Gastroesophageal sphincter (tissue), 4 donors: Measurements from ENCODE around the gene KIRREL2. TPM values are rescaled to one million over a fixed set of nuclear protein-coding genes. Genes with fewer than 3 reads are reported as not detected.

ENCODE experiments used
- ATAC-seq: fragments of 150-250 bp; one replicate; pipeline ENCODE4 v1.9.1; 2016; ENCODE audit warnings: mild to moderate bottlenecking, moderate library complexity
- H3K27ac ChIP-seq, 4 donors: fragments of 200-600 bp; sonication (generic) in 3 of 4; 1 replicate in 3 of 4; 2 replicates in 1 of 4; pipeline ENCODE4 v1.5.1; 2016 to 2019
- H3K27me3 ChIP-seq: fragments of 200-600 bp; sonication (generic); one replicate; pipeline ENCODE4 v1.5.1; 2019
- H3K36me3 ChIP-seq, 2 donors: fragments of 200-600 bp; sonication (generic); one replicate each; pipeline ENCODE4 v1.5.1; 2019; ENCODE audit warnings: control low read depth in 1 of 2
- H3K4me1 ChIP-seq, 3 donors: fragments of 200-600 bp; sonication (generic); 1 replicate in 2 of 3; 2 replicates in 1 of 3; pipeline ENCODE4 v1.5.1; 2016 to 2019; ENCODE audit warnings: control low read depth in 2 of 3
- H3K4me3 ChIP-seq, 2 donors: fragments of 200-600 bp; sonication (generic); one replicate each; pipeline ENCODE4 v1.5.1; 2019; ENCODE audit warnings: mild to moderate bottlenecking in 1 of 2, moderate library complexity in 1 of 2
- H3K9me3 ChIP-seq, 3 donors: fragments of 200-600 bp; sonication (generic); one replicate each; pipeline ENCODE4 v1.5.1; 2017 to 2019; ENCODE audit warnings: control low read depth in 2 of 3
- EP300 ChIP-seq: sonication (generic); formaldehyde crosslinking; IDR thresholded peaks from one replicate; pipeline ENCODE4 v1.6.1; 2017; ENCODE audit warnings: antibody characterized with exemption, mild to moderate bottlenecking
- POLR2A ChIP-seq, 2 donors: fragments of 450-650 bp; IDR thresholded peaks; one replicate each; pipeline ENCODE4 v1.6.1; 2017; ENCODE audit warnings: antibody characterized with exemption in 2 of 2, mild to moderate bottlenecking in 2 of 2, moderate library complexity in 1 of 2
- POLR2AphosphoS5 ChIP-seq: sonication (generic); formaldehyde crosslinking; IDR thresholded peaks from one replicate; pipeline ENCODE4 v1.6.1; 2017; ENCODE audit warnings: antibody characterized with exemption
- WGBS, 2 donors: methylation state at CpG; one replicate each; pipeline ENCODE4 v1.1.5; 2018; ENCODE audit warnings: low coverage in 1 of 2; 5-methylcytosine and 5-hydroxymethylcytosine counted together
- total RNA-seq, 4 donors: library from RNA; depleted of rRNA; stranded (reverse); fragments of >200 nt; gene quantifications; one replicate each; pipeline ENCODE4 v1.1.0, GENCODE V29; 2016
- TF ChIP-seq, protein P1 (sequence below), 4 experiments: fragments of 200-600 bp in 2 of 4; fragments of 450-650 bp in 2 of 4; sonication (generic) in 1 of 4; IDR thresholded peaks; one replicate each; pipeline ENCODE4 v1.5.1; 2017 to 2019; ENCODE audit warnings: antibody characterized with exemption in 4 of 4, mild to moderate bottlenecking in 2 of 4, moderate library complexity in 2 of 4

Gene KIRREL2
- total RNA-seq, 4 donors from 2014 or later: not detected

GRCh38 chr19:35904311-35905068, 47.8 kb downstream of the KIRREL2 start:
- Histone ChIP-seq H3K4me1 (peaks cover 0 to 44% (median 15%) of the 10 kb centered on the region in 3 donors), H3K4me3 (no peak overlapping the region), H3K36me3 (no peaks in the 10 kb centered on the region), H3K27ac (peak overlapping the region in 3 of 4 donors; percentile 90 to 97 (median 93)), H3K27me3 (no peaks in the 10 kb centered on the region), H3K9me3 (no peaks in the 10 kb centered on the region)
- ATAC-seq: no peak
- no peak for TF ChIP-seq POLR2AphosphoS5
- TF ChIP-seq, protein P1, sequence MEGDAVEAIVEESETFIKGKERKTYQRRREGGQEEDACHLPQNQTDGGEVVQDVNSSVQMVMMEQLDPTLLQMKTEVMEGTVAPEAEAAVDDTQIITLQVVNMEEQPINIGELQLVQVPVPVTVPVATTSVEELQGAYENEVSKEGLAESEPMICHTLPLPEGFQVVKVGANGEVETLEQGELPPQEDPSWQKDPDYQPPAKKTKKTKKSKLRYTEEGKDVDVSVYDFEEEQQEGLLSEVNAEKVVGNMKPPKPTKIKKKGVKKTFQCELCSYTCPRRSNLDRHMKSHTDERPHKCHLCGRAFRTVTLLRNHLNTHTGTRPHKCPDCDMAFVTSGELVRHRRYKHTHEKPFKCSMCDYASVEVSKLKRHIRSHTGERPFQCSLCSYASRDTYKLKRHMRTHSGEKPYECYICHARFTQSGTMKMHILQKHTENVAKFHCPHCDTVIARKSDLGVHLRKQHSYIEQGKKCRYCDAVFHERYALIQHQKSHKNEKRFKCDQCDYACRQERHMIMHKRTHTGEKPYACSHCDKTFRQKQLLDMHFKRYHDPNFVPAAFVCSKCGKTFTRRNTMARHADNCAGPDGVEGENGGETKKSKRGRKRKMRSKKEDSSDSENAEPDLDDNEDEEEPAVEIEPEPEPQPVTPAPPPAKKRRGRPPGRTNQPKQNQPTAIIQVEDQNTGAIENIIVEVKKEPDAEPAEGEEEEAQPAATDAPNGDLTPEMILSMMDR (IDR thresholded peaks at IDR 0.05): no peak
- no peak for TF ChIP-seq EP300
- TF ChIP-seq POLR2A (IDR thresholded peaks at IDR 0.05): no peak
- 83 to 89% methylated on average over 3 to 7 of the region's 10 CpGs for WGBS, 2 donors

GRCh38 chr19:35905178-35905727, 48.5 kb downstream of the KIRREL2 start:
- no peaks in the 10 kb centered on the region for H3K36me3 ChIP-seq
- peak overlapping the region in 3 of 4 donors; percentile 56 to 97 (median 93) for H3K27ac ChIP-seq
- 44 to 61% methylated on average over 3 to 5 of the region's 6 CpGs for WGBS, 2 donors
- H3K4me1 ChIP-seq: peaks cover 0 to 44% (median 15%) of the 10 kb centered on the region in 3 donors
- TF ChIP-seq, protein P1 (IDR thresholded peaks at IDR 0.05): no peak
- TF ChIP-seq POLR2AphosphoS5: no peak
- H3K9me3 ChIP-seq: no peaks in the 10 kb centered on the region
- no peaks in the 10 kb centered on the region for H3K27me3 ChIP-seq
- no peak for ATAC-seq
- H3K4me3 ChIP-seq: no peak overlapping the region

- Histone ChIP-seq H3K36me3 (no peaks in the 10 kb centered on the region), H3K27ac (peak overlapping the region in 3 of 4 donors; percentile 70 to 97 (median 93)), H3K4me1 (peaks cover 0 to 31% (median 6%) of the 10 kb centered on the region in 3 donors), H3K27me3 (no peaks in the 10 kb centered on the region), H3K9me3 (no peaks in the 10 kb centered on the region), H3K4me3 (peak overlapping the region in 1 of 2 donors; percentile 37)
- no CpG with 5 or more reads among the region's 12 CpGs for WGBS, 2 donors
- ATAC-seq: no peak
- no peak for TF ChIP-seq POLR2AphosphoS5
- TF ChIP-seq, protein P1 (IDR thresholded peaks at IDR 0.05): no peak
- TF ChIP-seq EP300: no peak
- TF ChIP-seq POLR2A (IDR thresholded peaks at IDR 0.05): no peak
These were observed 50.6 kb downstream of the KIRREL2 start for GRCh38 chr19:35907377-35907745.

DNA sequence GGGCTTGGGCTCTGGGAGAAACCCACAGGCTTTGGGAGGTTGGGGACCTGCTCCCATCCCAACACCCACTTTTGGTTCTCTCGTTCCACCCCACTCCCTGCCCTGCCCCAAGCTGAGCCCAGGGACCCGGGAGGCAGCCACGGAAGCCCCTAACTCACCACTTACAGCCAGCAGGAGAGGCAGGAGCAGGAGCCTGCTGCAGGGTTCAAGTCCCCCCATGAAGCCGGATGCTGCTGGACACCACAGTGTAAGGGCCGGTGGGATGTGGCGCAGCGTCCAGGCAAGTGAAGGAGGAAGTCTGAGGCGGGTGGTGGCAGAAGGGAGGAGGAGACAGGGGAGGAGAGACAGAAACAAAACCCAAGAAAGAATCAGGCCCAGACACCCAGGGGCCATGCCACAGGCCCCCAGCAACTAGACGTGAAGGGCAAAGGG, 51.3 kb downstream of the KIRREL2 start, which contains the start of gene TYROBP:
Gene TYROBP (minus strand): TSS at position 286 of the 432 bp plus-strand sequence. CDS start 67 bp downstream, at position 219.
- peaks cover 0 to 31% (median 6%) of the 10 kb centered on the region in 3 donors for H3K4me1 ChIP-seq
- peak; percentile 9 to 40 for TF ChIP-seq POLR2A (IDR thresholded peaks at IDR 0.05)
- TF ChIP-seq, protein P1 (IDR thresholded peaks at IDR 0.05): no peak
- ATAC-seq: no peak
- H3K4me3 ChIP-seq: peak within 1 kb of the TSS in 1 of 2 donors; percentile 37
- H3K27ac ChIP-seq: peak within 1 kb of the TSS in 3 of 4 donors; percentile 70 to 97 (median 93)
- no peaks in the 10 kb centered on the region for H3K9me3 ChIP-seq
- H3K27me3 ChIP-seq: no peaks in the 10 kb centered on the region
- WGBS, 2 donors: 64 to 86% methylated on average over 6 of the region's 9 CpGs
- H3K36me3 ChIP-seq: no peaks in the 10 kb centered on the region
